GM23338 (cell line): ENCODE data around the gene DNMT1. TPM values are rescaled to one million over a fixed set of nuclear protein-coding genes. Genes with fewer than 3 reads are reported as not detected.

ENCODE experiments used
- ATAC-seq: fragments of 200-7000 bp; cut with Tn5 transposase; 3 replicates; pipeline ENCODE4 v1.9.1; 2020
- DNase-seq: peaks from one replicate; pipeline ENCODE4 v3.0.0-alpha.2; 2015; ENCODE audit warnings: low spot score
- H2AFZ ChIP-seq: fragments of 200-600 bp; sonication (generic); 2 replicates; pipeline ENCODE4 v1.8.0; 2016; ENCODE audit warnings: antibody characterized with exemption, mild to moderate bottlenecking, moderate library complexity
- H3F3A ChIP-seq: fragments of 200-600 bp; sonication (generic); replicated peaks from 2 replicates; pipeline ENCODE4 v1.8.0; 2017; ENCODE audit warnings: antibody characterized with exemption, mixed run types, low read depth
- H3K27ac ChIP-seq: fragments of 200-600 bp; sonication (generic); 2 replicates; pipeline ENCODE4 v1.6.1; 2016; ENCODE audit warnings: low read depth
- H3K27me3 ChIP-seq: fragments of 200-600 bp; sonication (generic); 2 replicates; pipeline ENCODE4 v1.8.0; 2016; ENCODE audit warnings: mild to moderate bottlenecking, mixed run types, moderate library complexity; ENCODE audit not compliant: insufficient read depth
- H3K36me3 ChIP-seq: fragments of 200-600 bp; sonication (generic); 2 replicates; pipeline ENCODE4 v1.8.0; 2016; ENCODE audit warnings: mild to moderate bottlenecking; ENCODE audit not compliant: insufficient read depth
- H3K4me1 ChIP-seq: fragments of 200-600 bp; sonication (generic); 2 replicates; pipeline ENCODE4 v1.8.0; 2016; ENCODE audit warnings: mild to moderate bottlenecking, moderate library complexity; ENCODE audit not compliant: insufficient read depth
- H3K4me2 ChIP-seq: fragments of 200-600 bp; sonication (generic); 2 replicates; pipeline ENCODE4 v1.7.1; 2017; ENCODE audit warnings: mixed run types
- H3K4me3 ChIP-seq: fragments of 200-600 bp; sonication (generic); 2 replicates; pipeline ENCODE4 v1.6.1; 2016; ENCODE audit warnings: mixed run types
- H3K79me2 ChIP-seq: fragments of 200-600 bp; sonication (generic); replicated peaks from 2 replicates; pipeline ENCODE4 v1.8.0; 2017; ENCODE audit warnings: mild to moderate bottlenecking; ENCODE audit not compliant: insufficient read depth
- H3K9me2 ChIP-seq: fragments of 200-600 bp; sonication (generic); 2 replicates; pipeline ENCODE4 v1.8.0; 2017; ENCODE audit not compliant: insufficient read depth
- H4K20me1 ChIP-seq: fragments of 200-600 bp; sonication (generic); replicated peaks from 2 replicates; pipeline ENCODE4 v1.8.0; 2017; ENCODE audit warnings: mild to moderate bottlenecking; ENCODE audit not compliant: insufficient read depth
- H3K27ac Mint-ChIP-seq: 2 replicates; pipeline ENCODE4 v1.8.0; 2020; ENCODE audit warnings: inconsistent platforms, mild to moderate bottlenecking, moderate library complexity, mixed read lengths
- H3K27me3 Mint-ChIP-seq: 3 replicates; pipeline ENCODE4 v1.8.0; 2022; ENCODE audit warnings: low read depth, mild to moderate bottlenecking, moderate library complexity, mixed read lengths, inconsistent platforms; ENCODE audit not compliant: insufficient read depth, poor library complexity
- H3K36me3 Mint-ChIP-seq: 3 replicates; pipeline ENCODE4 v1.8.0; 2021; ENCODE audit warnings: low read depth, mild to moderate bottlenecking, inconsistent platforms, moderate library complexity, mixed read lengths
- H3K4me1 Mint-ChIP-seq: 3 replicates; pipeline ENCODE4 v1.8.0; 2020; ENCODE audit warnings: mild to moderate bottlenecking, inconsistent platforms, mixed read lengths
- H3K4me3 Mint-ChIP-seq: 3 replicates; pipeline ENCODE4 v1.8.0; 2021; ENCODE audit warnings: moderate library complexity, mild to moderate bottlenecking, inconsistent platforms, mixed read lengths
- H3K9me3 Mint-ChIP-seq: 3 replicates; pipeline ENCODE4 v1.8.0; 2020; ENCODE audit warnings: moderate library complexity, mild to moderate bottlenecking, inconsistent platforms, mixed read lengths
- CREB1 ChIP-seq: fragments of 250-450 bp; sonication (Bioruptor Pico); IDR thresholded peaks from 2 replicates; pipeline ENCODE4 v1.5.0; 2020; ENCODE audit warnings: low read depth, mild to moderate bottlenecking, moderate library complexity
- EZH2 ChIP-seq: fragments of 200-600 bp; sonication (generic); IDR thresholded peaks from one replicate; pipeline ENCODE4 v1.8.0; 2017; ENCODE audit warnings: antibody characterized with exemption, mild to moderate bottlenecking, low read depth; ENCODE audit not compliant: unreplicated experiment
- EZH2phosphoT487 ChIP-seq: fragments of 200-600 bp; sonication (generic); IDR thresholded peaks from one replicate; pipeline ENCODE4 v1.8.1; 2018; ENCODE audit warnings: antibody characterized with exemption; ENCODE audit not compliant: unreplicated experiment
- JUNB ChIP-seq: IDR thresholded peaks from one replicate; pipeline ENCODE4 v1.6.1; 2016; ENCODE audit warnings: antibody characterized with exemption; ENCODE audit not compliant: unreplicated experiment
- NANOG ChIP-seq: IDR thresholded peaks from 2 replicates; pipeline ENCODE4 v1.6.1; 2016; ENCODE audit warnings: antibody characterized with exemption, borderline replicate concordance
- POLR2AphosphoS5 ChIP-seq: IDR thresholded peaks from 2 replicates; pipeline ENCODE4 v1.6.1; 2016; ENCODE audit warnings: antibody characterized with exemption, low read depth
- STAT1 ChIP-seq: IDR thresholded peaks from one replicate; pipeline ENCODE4 v1.6.1; 2016; ENCODE audit warnings: antibody characterized with exemption; ENCODE audit not compliant: unreplicated experiment
- ZNF114 ChIP-seq: fragments of 250-450 bp; sonication (Bioruptor Pico); IDR thresholded peaks from 2 replicates; pipeline ENCODE4 v1.5.0; 2020; ENCODE audit warnings: mild to moderate bottlenecking, moderate library complexity
- ZNF331 ChIP-seq: fragments of 250-450 bp; sonication (Bioruptor Pico); IDR thresholded peaks from 2 replicates; pipeline ENCODE4 v1.5.0; 2020; ENCODE audit warnings: low read depth, mild to moderate bottlenecking, moderate library complexity
- polyA plus RNA-seq: library from polyadenylated mRNA; unstranded; fragments of >200 nt; fragmentation: Nextera tagmentation; extraction: Ambion mirVana; gene quantifications from 2 replicates; pipeline ENCODE4 v1.2.1, GENCODE V29; 2016
- total RNA-seq: library from RNA; depleted of rRNA; stranded (reverse); fragments of >200 nt; shearing (Covaris generic); gene quantifications from 2 replicates; pipeline ENCODE4 v1.2.3, GENCODE V29; 2014
- TF ChIP-seq, protein P1 (sequence below), 2 experiments: fragments of 200-600 bp in 1 of 2; sonication (generic) in 1 of 2; conservative IDR thresholded peaks; 2 replicates each; pipeline versions ENCODE4 v1.5.1 to v1.6.1; 2016 to 2017; ENCODE audit warnings: antibody characterized with exemption in 2 of 2, low read depth in 2 of 2, mild to moderate bottlenecking in 2 of 2, moderate library complexity in 1 of 2
- TF ChIP-seq, protein P2 (sequence below): IDR thresholded peaks from 2 replicates; pipeline ENCODE4 v1.6.1; 2016; ENCODE audit warnings: antibody characterized with exemption
- TF ChIP-seq, protein P3 (sequence below): IDR thresholded peaks from one replicate; pipeline ENCODE4 v1.6.1; 2018; ENCODE audit warnings: antibody characterized with exemption; ENCODE audit not compliant: unreplicated experiment
- TF ChIP-seq, protein P4 (sequence below): fragments of 250-450 bp; sonication (Bioruptor Pico); IDR thresholded peaks from 2 replicates; pipeline ENCODE4 v1.5.0; 2020; ENCODE audit warnings: mild to moderate bottlenecking, moderate library complexity

DNMT1 gene
- total and polyA plus RNA-seq, 2 experiments from 2014 or later: 238 to 589 TPM

DNA sequence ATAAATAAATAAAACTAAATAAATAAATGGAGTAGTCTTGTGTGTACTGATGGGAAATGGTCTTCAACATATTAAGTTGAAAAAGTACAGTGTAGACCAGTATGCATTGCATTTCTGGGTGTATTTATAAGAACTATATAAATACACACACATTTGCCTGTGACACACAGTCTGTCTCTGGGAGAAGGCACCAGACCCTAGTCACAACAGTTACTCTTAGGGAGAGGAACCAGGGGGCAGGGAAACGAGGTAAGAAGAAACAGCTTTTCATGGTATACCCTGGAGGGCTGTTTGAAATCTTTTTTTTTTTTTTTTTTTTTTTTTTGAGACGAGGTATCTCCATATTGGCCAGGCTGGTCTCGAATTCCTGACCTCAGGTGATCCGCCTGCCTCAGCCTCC lies 39.2 kb upstream of the DNMT1 start:
- Histone ChIP-seq H3K4me1 (peaks cover 3% of the 10 kb centered on the region), H3K27ac (no peak overlapping the region), H3K4me2 (no peak overlapping the region), H3K9me2 (no peaks in the 10 kb centered on the region), H3F3A (peaks cover 8% of the 10 kb centered on the region), H4K20me1 (no peaks in the 10 kb centered on the region; the same call in 1 of the 2 replicates), H3K4me3 (no peak overlapping the region), H3K79me2 (0 out of 2 replicates have a peak, but pooled peaks cover 8% of the 10 kb centered on the region), H3K36me3 (no peaks in the 10 kb centered on the region), H3K27me3 (no peaks in the 10 kb centered on the region), H2AFZ (no peak overlapping the region)
- DNase-seq: no peak
- Mint-ChIP-seq H3K4me1 (peaks cover 13% of the 10 kb centered on the region), H3K4me3 (no peak overlapping the region), H3K36me3 (no peaks in the 10 kb centered on the region), H3K27me3 (peaks cover 14% of the 10 kb centered on the region), H3K9me3 (no peaks in the 10 kb centered on the region; the same call in 2 of the 3 replicates), H3K27ac (no peak overlapping the region)
- ATAC-seq: no peak
- TF ChIP-seq, protein P1, sequence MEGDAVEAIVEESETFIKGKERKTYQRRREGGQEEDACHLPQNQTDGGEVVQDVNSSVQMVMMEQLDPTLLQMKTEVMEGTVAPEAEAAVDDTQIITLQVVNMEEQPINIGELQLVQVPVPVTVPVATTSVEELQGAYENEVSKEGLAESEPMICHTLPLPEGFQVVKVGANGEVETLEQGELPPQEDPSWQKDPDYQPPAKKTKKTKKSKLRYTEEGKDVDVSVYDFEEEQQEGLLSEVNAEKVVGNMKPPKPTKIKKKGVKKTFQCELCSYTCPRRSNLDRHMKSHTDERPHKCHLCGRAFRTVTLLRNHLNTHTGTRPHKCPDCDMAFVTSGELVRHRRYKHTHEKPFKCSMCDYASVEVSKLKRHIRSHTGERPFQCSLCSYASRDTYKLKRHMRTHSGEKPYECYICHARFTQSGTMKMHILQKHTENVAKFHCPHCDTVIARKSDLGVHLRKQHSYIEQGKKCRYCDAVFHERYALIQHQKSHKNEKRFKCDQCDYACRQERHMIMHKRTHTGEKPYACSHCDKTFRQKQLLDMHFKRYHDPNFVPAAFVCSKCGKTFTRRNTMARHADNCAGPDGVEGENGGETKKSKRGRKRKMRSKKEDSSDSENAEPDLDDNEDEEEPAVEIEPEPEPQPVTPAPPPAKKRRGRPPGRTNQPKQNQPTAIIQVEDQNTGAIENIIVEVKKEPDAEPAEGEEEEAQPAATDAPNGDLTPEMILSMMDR (conservative IDR thresholded peaks at IDR 0.05; ENCODE audit: low read depth in 2 of 2): no peak
- TF ChIP-seq ZNF114 (CRISPR knock-in tag) (no peak), EZH2 (no peak), NANOG (no peak), JUNB (no peak), POLR2AphosphoS5 (no peak), ZNF331 (CRISPR knock-in tag) (no peak), EZH2phosphoT487 (no peak), STAT1 (no peak), CREB1 (no peak)
- TF ChIP-seq, protein P2, sequence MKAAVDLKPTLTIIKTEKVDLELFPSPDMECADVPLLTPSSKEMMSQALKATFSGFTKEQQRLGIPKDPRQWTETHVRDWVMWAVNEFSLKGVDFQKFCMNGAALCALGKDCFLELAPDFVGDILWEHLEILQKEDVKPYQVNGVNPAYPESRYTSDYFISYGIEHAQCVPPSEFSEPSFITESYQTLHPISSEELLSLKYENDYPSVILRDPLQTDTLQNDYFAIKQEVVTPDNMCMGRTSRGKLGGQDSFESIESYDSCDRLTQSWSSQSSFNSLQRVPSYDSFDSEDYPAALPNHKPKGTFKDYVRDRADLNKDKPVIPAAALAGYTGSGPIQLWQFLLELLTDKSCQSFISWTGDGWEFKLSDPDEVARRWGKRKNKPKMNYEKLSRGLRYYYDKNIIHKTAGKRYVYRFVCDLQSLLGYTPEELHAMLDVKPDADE: no peak
- TF ChIP-seq, protein P3, sequence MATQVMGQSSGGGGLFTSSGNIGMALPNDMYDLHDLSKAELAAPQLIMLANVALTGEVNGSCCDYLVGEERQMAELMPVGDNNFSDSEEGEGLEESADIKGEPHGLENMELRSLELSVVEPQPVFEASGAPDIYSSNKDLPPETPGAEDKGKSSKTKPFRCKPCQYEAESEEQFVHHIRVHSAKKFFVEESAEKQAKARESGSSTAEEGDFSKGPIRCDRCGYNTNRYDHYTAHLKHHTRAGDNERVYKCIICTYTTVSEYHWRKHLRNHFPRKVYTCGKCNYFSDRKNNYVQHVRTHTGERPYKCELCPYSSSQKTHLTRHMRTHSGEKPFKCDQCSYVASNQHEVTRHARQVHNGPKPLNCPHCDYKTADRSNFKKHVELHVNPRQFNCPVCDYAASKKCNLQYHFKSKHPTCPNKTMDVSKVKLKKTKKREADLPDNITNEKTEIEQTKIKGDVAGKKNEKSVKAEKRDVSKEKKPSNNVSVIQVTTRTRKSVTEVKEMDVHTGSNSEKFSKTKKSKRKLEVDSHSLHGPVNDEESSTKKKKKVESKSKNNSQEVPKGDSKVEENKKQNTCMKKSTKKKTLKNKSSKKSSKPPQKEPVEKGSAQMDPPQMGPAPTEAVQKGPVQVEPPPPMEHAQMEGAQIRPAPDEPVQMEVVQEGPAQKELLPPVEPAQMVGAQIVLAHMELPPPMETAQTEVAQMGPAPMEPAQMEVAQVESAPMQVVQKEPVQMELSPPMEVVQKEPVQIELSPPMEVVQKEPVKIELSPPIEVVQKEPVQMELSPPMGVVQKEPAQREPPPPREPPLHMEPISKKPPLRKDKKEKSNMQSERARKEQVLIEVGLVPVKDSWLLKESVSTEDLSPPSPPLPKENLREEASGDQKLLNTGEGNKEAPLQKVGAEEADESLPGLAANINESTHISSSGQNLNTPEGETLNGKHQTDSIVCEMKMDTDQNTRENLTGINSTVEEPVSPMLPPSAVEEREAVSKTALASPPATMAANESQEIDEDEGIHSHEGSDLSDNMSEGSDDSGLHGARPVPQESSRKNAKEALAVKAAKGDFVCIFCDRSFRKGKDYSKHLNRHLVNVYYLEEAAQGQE: no peak
- TF ChIP-seq, protein P4, sequence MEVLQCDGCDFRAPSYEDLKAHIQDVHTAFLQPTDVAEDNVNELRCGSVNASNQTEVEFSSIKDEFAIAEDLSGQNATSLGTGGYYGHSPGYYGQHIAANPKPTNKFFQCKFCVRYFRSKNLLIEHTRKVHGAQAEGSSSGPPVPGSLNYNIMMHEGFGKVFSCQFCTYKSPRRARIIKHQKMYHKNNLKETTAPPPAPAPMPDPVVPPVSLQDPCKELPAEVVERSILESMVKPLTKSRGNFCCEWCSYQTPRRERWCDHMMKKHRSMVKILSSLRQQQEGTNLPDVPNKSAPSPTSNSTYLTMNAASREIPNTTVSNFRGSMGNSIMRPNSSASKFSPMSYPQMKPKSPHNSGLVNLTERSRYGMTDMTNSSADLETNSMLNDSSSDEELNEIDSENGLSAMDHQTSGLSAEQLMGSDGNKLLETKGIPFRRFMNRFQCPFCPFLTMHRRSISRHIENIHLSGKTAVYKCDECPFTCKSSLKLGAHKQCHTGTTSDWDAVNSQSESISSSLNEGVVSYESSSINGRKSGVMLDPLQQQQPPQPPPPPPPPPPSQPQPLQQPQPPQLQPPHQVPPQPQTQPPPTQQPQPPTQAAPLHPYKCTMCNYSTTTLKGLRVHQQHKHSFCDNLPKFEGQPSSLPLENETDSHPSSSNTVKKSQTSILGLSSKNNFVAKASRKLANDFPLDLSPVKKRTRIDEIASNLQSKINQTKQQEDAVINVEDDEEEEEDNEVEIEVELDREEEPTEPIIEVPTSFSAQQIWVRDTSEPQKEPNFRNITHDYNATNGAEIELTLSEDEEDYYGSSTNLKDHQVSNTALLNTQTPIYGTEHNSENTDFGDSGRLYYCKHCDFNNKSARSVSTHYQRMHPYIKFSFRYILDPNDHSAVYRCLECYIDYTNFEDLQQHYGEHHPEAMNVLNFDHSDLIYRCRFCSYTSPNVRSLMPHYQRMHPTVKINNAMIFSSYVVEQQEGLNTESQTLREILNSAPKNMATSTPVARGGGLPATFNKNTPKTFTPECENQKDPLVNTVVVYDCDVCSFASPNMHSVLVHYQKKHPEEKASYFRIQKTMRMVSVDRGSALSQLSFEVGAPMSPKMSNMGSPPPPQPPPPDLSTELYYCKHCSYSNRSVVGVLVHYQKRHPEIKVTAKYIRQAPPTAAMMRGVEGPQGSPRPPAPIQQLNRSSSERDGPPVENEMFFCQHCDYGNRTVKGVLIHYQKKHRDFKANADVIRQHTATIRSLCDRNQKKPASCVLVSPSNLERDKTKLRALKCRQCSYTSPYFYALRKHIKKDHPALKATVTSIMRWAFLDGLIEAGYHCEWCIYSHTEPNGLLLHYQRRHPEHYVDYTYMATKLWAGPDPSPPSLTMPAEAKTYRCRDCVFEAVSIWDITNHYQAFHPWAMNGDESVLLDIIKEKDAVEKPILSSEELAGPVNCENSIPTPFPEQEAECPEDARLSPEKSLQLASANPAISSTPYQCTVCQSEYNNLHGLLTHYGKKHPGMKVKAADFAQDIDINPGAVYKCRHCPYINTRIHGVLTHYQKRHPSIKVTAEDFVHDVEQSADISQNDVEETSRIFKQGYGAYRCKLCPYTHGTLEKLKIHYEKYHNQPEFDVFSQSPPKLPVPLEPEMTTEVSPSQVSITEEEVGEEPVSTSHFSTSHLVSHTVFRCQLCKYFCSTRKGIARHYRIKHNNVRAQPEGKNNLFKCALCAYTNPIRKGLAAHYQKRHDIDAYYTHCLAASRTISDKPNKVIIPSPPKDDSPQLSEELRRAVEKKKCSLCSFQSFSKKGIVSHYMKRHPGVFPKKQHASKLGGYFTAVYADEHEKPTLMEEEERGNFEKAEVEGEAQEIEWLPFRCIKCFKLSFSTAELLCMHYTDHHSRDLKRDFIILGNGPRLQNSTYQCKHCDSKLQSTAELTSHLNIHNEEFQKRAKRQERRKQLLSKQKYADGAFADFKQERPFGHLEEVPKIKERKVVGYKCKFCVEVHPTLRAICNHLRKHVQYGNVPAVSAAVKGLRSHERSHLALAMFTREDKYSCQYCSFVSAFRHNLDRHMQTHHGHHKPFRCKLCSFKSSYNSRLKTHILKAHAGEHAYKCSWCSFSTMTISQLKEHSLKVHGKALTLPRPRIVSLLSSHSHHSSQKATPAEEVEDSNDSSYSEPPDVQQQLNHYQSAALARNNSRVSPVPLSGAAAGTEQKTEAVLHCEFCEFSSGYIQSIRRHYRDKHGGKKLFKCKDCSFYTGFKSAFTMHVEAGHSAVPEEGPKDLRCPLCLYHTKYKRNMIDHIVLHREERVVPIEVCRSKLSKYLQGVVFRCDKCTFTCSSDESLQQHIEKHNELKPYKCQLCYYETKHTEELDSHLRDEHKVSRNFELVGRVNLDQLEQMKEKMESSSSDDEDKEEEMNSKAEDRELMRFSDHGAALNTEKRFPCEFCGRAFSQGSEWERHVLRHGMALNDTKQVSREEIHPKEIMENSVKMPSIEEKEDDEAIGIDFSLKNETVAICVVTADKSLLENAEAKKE (CRISPR knock-in tag): no peak
